Left lung (tissue), 10 donors: Measurements from ENCODE around the gene EPG5. TPM values are rescaled to one million over a fixed set of nuclear protein-coding genes. Genes with fewer than 3 reads are reported as not detected.
"Not testable (repeated sequence)": the region's sequence is repeated elsewhere in the genome, so short reads cannot be mapped to it uniquely, and the experiment has no call there.

Source experiments
- ATAC-seq: fragments of 200-7000 bp; cut with Tn5 transposase; one replicate; pipeline ENCODE4 v1.9.1; 2020; ENCODE audit warnings: moderate library complexity
- DNase-seq, 4 donors: peaks; one replicate each; pipeline ENCODE4 v3.0.0-alpha.2; 2013 to 2020
- H3K27ac ChIP-seq, 2 donors: fragments of 200-600 bp; sonication (generic) in 1 of 2; one replicate each; pipeline versions ENCODE4 v1.5.0 to v1.8.0; 2020 to 2021
- H3K27me3 ChIP-seq, 2 donors: fragments of 200-600 bp; sonication (generic) in 1 of 2; one replicate each; pipeline versions ENCODE4 v1.5.0 to v1.8.0; 2020 to 2021
- H3K36me3 ChIP-seq, 2 donors: fragments of 200-600 bp; sonication (generic) in 1 of 2; one replicate each; pipeline versions ENCODE4 v1.5.0 to v1.8.0; 2020 to 2021
- H3K4me1 ChIP-seq, 2 donors: fragments of 200-600 bp; one replicate each; pipeline ENCODE4 v1.8.0; 2021
- H3K4me3 ChIP-seq, 2 donors: fragments of 200-600 bp; sonication (generic) in 1 of 2; one replicate each; pipeline versions ENCODE4 v1.5.0 to v1.8.0; 2020 to 2021; ENCODE audit warnings: mild to moderate bottlenecking in 1 of 2
- H3K9me3 ChIP-seq, 2 donors: fragments of 200-600 bp; sonication (generic) in 1 of 2; one replicate each; pipeline versions ENCODE4 v1.5.0 to v1.8.0; 2020 to 2021
- CTCF ChIP-seq, 2 donors: fragments of 200-600 bp; sonication (generic) in 1 of 2; IDR thresholded peaks; one replicate each; pipeline versions ENCODE4 v1.5.0 to v1.8.0; 2021; ENCODE audit warnings: antibody characterized with exemption in 2 of 2
- intact Hi-C, 2 donors: fragments of 100-400 bp; cut with DNase I; formaldehyde crosslinking; loops; one replicate each; pipeline versions ENCODE4 v1.11.2 to v1.14.2; 2022
- polyA plus RNA-seq, 6 donors: library from polyadenylated mRNA; unstranded; fragments of 120-200 nt; gene quantifications; one replicate each; pipeline ENCODE4 v1.2.1, GENCODE V29; 2013; ENCODE audit not compliant: insufficient read length in 6 of 6
- total RNA-seq, 2 donors: library from RNA; stranded (reverse); fragmentation: NEBNext Ultra II Directional; extraction: Animal tissue kit (Norgen Biotek cat#: 25700); gene quantifications; one replicate each; pipeline ENCODE4 v1.2.1, GENCODE V29; 2021
- donor health status: DM: no; HTN: yes; CAD: no.
- donor health status: DM: no; HTN: no; CAD: no.

Gene EPG5
- total and polyA plus RNA-seq, 8 donors: 27.3 to 38.0 (median 31.4) TPM

GRCh38 chr18:45834306-45834705 lies 132.8 kb downstream of the EPG5 start:
- Histone ChIP-seq H3K9me3 (no peaks in the 10 kb centered on the region), H3K36me3 (no peaks in the 10 kb centered on the region), H3K4me3 (no peak overlapping the region), H3K4me1 (peaks cover 16 to 28% of the 10 kb centered on the region in 2 donors), H3K27ac (no peak overlapping the region), H3K27me3 (peaks cover 25 to 34% of the 10 kb centered on the region in 2 donors)
- no peak for TF ChIP-seq CTCF (IDR thresholded peaks at IDR 0.05)
- ATAC-seq (no peak), DNase-seq (no peak)
- intact Hi-C loops: no loop called here

GRCh38 chr18:45833846-45834245 lies 133.3 kb downstream of the EPG5 start:
- intact Hi-C loops: no loop called here
- no peaks in the 10 kb centered on the region for H3K9me3 ChIP-seq
- peaks cover 21 to 29% of the 10 kb centered on the region in 2 donors for H3K27me3 ChIP-seq
- no peak overlapping the region for H3K4me3 ChIP-seq
- TF ChIP-seq CTCF (IDR thresholded peaks at IDR 0.05): no peak
- ATAC-seq (no peak), DNase-seq (no peak)
- H3K27ac ChIP-seq: no peak overlapping the region
- H3K4me1 ChIP-seq: peaks cover 18 to 29% of the 10 kb centered on the region in 2 donors
- no peaks in the 10 kb centered on the region for H3K36me3 ChIP-seq

GRCh38 chr18:45830917-45831316 lies 136.2 kb downstream of the EPG5 start:
- Histone ChIP-seq H3K27me3 (no peaks in the 10 kb centered on the region), H3K9me3 (no peaks in the 10 kb centered on the region), H3K36me3 (no peaks in the 10 kb centered on the region), H3K4me3 (no peak overlapping the region), H3K4me1 (peaks cover 16 to 36% of the 10 kb centered on the region in 2 donors), H3K27ac (no peak overlapping the region)
- intact Hi-C loops: no loop called here
- DNase-seq: no peak
- ATAC-seq: no peak
- no peak for TF ChIP-seq CTCF (IDR thresholded peaks at IDR 0.05)

GRCh38 chr18:45829855-45830254 lies 137.3 kb downstream of the EPG5 start:
- intact Hi-C loops: no loop called here
- no peaks in the 10 kb centered on the region for H3K36me3 ChIP-seq
- no peaks in the 10 kb centered on the region for H3K27me3 ChIP-seq
- no peak overlapping the region for H3K4me3 ChIP-seq
- peaks cover 16 to 39% of the 10 kb centered on the region in 2 donors for H3K4me1 ChIP-seq
- no peak for TF ChIP-seq CTCF (IDR thresholded peaks at IDR 0.05)
- no peak for ATAC-seq
- H3K9me3 ChIP-seq: no peaks in the 10 kb centered on the region
- no peak overlapping the region for H3K27ac ChIP-seq
- no peak for DNase-seq

GRCh38 chr18:45828917-45829811 lies 138.0 kb downstream of the EPG5 start:
- peak overlapping the region in 1 of 2 donors; percentile 28 for H3K27ac ChIP-seq
- DNase-seq: no peak
- ATAC-seq: peak; percentile 69
- no peak for TF ChIP-seq CTCF (IDR thresholded peaks at IDR 0.05)
- H3K36me3 ChIP-seq: no peaks in the 10 kb centered on the region
- peaks cover 16 to 39% of the 10 kb centered on the region in 2 donors for H3K4me1 ChIP-seq
- intact Hi-C loops: no loop called here
- peak overlapping the region in 1 of 2 donors; percentile 14 for H3K4me3 ChIP-seq
- H3K9me3 ChIP-seq: no peaks in the 10 kb centered on the region
- H3K27me3 ChIP-seq: no peaks in the 10 kb centered on the region

- H3K4me3 ChIP-seq, H3K27me3 ChIP-seq, intact Hi-C loops, DNase-seq, H3K27ac ChIP-seq, H3K36me3 ChIP-seq, H3K9me3 ChIP-seq, ATAC-seq: not testable (repeated sequence)
- peaks cover 16 to 39% of the 10 kb centered on the region in 2 donors for H3K4me1 ChIP-seq
Observed at GRCh38 chr18:45826716-45827115, 140.4 kb downstream of the EPG5 start.
